ENCODE results near the gene UMODL1. TPM values are rescaled to one million over a fixed set of nuclear protein-coding genes. Genes with fewer than 3 reads are reported as not detected.
"Not testable (repeated sequence)": the region's sequence is repeated elsewhere in the genome, so short reads cannot be mapped to it uniquely, and the experiment has no call there.

UMODL1 gene
- total and polyA plus RNA-seq, 10 of the 15 experiments (the other 5 are each of a cell fraction or from before 2014, with no cell fraction given), result 0.01 to 0.11 (median 0.03) TPM; not detected in 5

GRCh38 chr21:42075686-42076471 lies 4.8 kb downstream of the UMODL1 start (continued):
- TF ChIP-seq ZBTB40 (IDR thresholded peaks at IDR 0.05; ENCODE audit: borderline replicate concordance), result no peak

- H4K20me1 ChIP-seq (ENCODE audit: control insufficient read depth, insufficient read depth); H3K27ac ChIP-seq (ENCODE audit: control insufficient read depth, insufficient read depth); BruUV-seq (replicated peaks); H3K9me3 ChIP-seq (replicated peaks; ENCODE audit: control insufficient read depth, insufficient read depth, low read length); H3K27me3 ChIP-seq (replicated peaks in 1 of 2; ENCODE audit: control insufficient read depth in 2 of 2, insufficient read depth in 2 of 2, low read length in 1 of 2); H3K79me2 ChIP-seq (ENCODE audit: control insufficient read depth, insufficient read depth, low read length); H3K4me3 ChIP-seq; H2AFZ ChIP-seq (ENCODE audit: control insufficient read depth, low read depth, low read length); H3K9ac ChIP-seq (ENCODE audit: control insufficient read depth, insufficient read depth, low read length); H3K36me3 ChIP-seq (ENCODE audit: control insufficient read depth in 2 of 2, insufficient read depth in 2 of 2, low read length in 1 of 2); in situ Hi-C loops (cut with MboI): not testable (repeated sequence)
- WGBS (ENCODE audit: insufficient coverage, insufficient replicate concordance, low lambda C conversion rate, missing lambda C conversion rate), result 33% methylated on average over 6 of the region's 6 CpGs
- Histone ChIP-seq H3K4me1 (ENCODE audit: control insufficient read depth, insufficient read depth, low read length) (peaks cover 27% of the 10 kb centered on the region), H3K4me2 (ENCODE audit: control insufficient read depth, insufficient read depth) (peak overlapping the region; percentile 21; the same call in 1 of the 2 replicates)
- ChIA-PET RAD21 (ENCODE audit: unreplicated experiment) (interaction anchor here (0.7 to 1.6 kb wide), 3 partner anchors 15 to 166 kb away, joined by 3 to 5 read pairs (median 4); no protein-coding TSS in a partner anchor), SMC1A (ENCODE audit: uncharacterized antibody, unreplicated experiment) (interaction anchor here (0.6 to 1.3 kb wide), 5 partner anchors 8 to 69 kb away, joined by 3 to 4 read pairs (median 3); no protein-coding TSS in a partner anchor), CTCF (interaction anchor here (1.1 kb wide), 1 partner anchor 152 kb away, joined by 3 read pairs; no protein-coding TSS in a partner anchor), POLR2A (interaction anchor here (0.7 to 1.0 kb wide), 5 partner anchors 13 to 149 kb away, joined by 3 to 7 read pairs (median 4); no protein-coding TSS in a partner anchor)
- DNase-seq (ENCODE audit: low read depth, low spot score) (peak; percentile 77), FAIRE-seq (peak; percentile 86), ATAC-seq (peak; percentile 98)
- intact Hi-C loops (cut with micrococcal nuclease; ENCODE audit: unreplicated experiment), result loop anchor here (1.0 kb wide), 1 partner anchor 15 kb away; no protein-coding TSS in a partner anchor
- TF ChIP-seq ZNF687 (IDR thresholded peaks at IDR 0.05), result peak; percentile 80
- TF ChIP-seq SMARCA5 (IDR thresholded peaks at IDR 0.05), result peak; percentile 55; the same call in 1 of the 2 replicates
- TF ChIP-seq NR2C1 (IDR thresholded peaks at IDR 0.05), result peak; percentile 49
- peak; percentile 78 for TF ChIP-seq GATAD2B (conservative IDR thresholded peaks at IDR 0.05; ENCODE audit: low read depth)
- peak; percentile 73; the same call in 1 of the 2 replicates for TF ChIP-seq DPF2 (IDR thresholded peaks at IDR 0.05)
- peak; percentile 48; the same call in 1 of the 2 replicates for TF ChIP-seq RAD51 (IDR thresholded peaks at IDR 0.05)
- TF ChIP-seq CREM (IDR thresholded peaks at IDR 0.05; ENCODE audit: low read depth), result peak; percentile 29; the same call in 1 of the 2 replicates
- TF ChIP-seq CHD2 (IDR thresholded peaks at IDR 0.05; ENCODE audit: borderline replicate concordance, low read depth, low read length), result 0 out of 2 replicates have a peak, but pooled peaks have one; percentile 29
- peak; percentile 54; the same call in 1 of the 2 replicates for TF ChIP-seq SPI1 (IDR thresholded peaks at IDR 0.05; ENCODE audit: borderline replicate concordance, insufficient read depth, low read depth, low read length)
- peak; percentile 47 for TF ChIP-seq ATF7 (IDR thresholded peaks at IDR 0.05; ENCODE audit: low read depth)
Observed at GRCh38 chr21:42077685-42078238, 6.6 kb downstream of the UMODL1 start.

All from GM12878 (cell line).